ENCODE data around the gene SLC9B1.
"Not testable (repeated sequence)": the region's sequence is repeated elsewhere in the genome, so short reads cannot be mapped to it uniquely, and the experiment has no call there.

GRCh38 chr4:102938063-102938462 is 81.4 kb downstream of the SLC9B1 start:
- not testable (repeated sequence) for TF ChIP-seq ZNF792 (tag by site-specific recombination; IDR thresholded peaks at IDR 0.05); ZNF707 (tag by site-specific recombination; IDR thresholded peaks at IDR 0.05); ZNF112 (tag by site-specific recombination; IDR thresholded peaks at IDR 0.05); ZNF341 (tag by site-specific recombination; IDR thresholded peaks at IDR 0.05; ENCODE audit: low read depth); ZNF148 (tag by site-specific recombination; IDR thresholded peaks at IDR 0.05; ENCODE audit: borderline replicate concordance); ZNF274 (IDR thresholded peaks at IDR 0.05; ENCODE audit: low read length); ZNF274 (tag by site-specific recombination; IDR thresholded peaks at IDR 0.05; ENCODE audit: borderline replicate concordance); TSHZ1 (tag by site-specific recombination; IDR thresholded peaks at IDR 0.05; ENCODE audit: borderline replicate concordance); YY1 (tag by site-specific recombination; IDR thresholded peaks at IDR 0.05); CTCF (tag by site-specific recombination; IDR thresholded peaks at IDR 0.05); ZNF510 (tag by site-specific recombination; IDR thresholded peaks at IDR 0.05; ENCODE audit: insufficient replicate concordance); ZNF16 (tag by site-specific recombination; IDR thresholded peaks at IDR 0.05; ENCODE audit: low read depth); ZNF645 (tag by site-specific recombination; IDR thresholded peaks at IDR 0.05); ZNF174 (tag by site-specific recombination; IDR thresholded peaks at IDR 0.05)

Measured in HEK293 (cell line).